Effector CD8-positive, alpha-beta T cell (primary cell): ENCODE measurements around the gene CALCB.
"Not testable (repeated sequence)": the region's sequence is repeated elsewhere in the genome, so short reads cannot be mapped to it uniquely, and the experiment has no call there.

ENCODE experiments used
- DNase-seq: peaks from one replicate; lab custom pipeline; 2025; lab: John Stamatoyannopoulos, UW
- total RNA-seq, 4 experiments: gene quantifications; one replicate each; lab custom pipeline; 2026; lab: John Stamatoyannopoulos, UW

CALCB gene, protein sequence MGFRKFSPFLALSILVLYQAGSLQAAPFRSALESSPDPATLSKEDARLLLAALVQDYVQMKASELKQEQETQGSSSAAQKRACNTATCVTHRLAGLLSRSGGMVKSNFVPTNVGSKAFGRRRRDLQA
- 0.54 to 2.1 (median 1.5) reads per million in 4 experiments for total RNA-seq

DNA sequence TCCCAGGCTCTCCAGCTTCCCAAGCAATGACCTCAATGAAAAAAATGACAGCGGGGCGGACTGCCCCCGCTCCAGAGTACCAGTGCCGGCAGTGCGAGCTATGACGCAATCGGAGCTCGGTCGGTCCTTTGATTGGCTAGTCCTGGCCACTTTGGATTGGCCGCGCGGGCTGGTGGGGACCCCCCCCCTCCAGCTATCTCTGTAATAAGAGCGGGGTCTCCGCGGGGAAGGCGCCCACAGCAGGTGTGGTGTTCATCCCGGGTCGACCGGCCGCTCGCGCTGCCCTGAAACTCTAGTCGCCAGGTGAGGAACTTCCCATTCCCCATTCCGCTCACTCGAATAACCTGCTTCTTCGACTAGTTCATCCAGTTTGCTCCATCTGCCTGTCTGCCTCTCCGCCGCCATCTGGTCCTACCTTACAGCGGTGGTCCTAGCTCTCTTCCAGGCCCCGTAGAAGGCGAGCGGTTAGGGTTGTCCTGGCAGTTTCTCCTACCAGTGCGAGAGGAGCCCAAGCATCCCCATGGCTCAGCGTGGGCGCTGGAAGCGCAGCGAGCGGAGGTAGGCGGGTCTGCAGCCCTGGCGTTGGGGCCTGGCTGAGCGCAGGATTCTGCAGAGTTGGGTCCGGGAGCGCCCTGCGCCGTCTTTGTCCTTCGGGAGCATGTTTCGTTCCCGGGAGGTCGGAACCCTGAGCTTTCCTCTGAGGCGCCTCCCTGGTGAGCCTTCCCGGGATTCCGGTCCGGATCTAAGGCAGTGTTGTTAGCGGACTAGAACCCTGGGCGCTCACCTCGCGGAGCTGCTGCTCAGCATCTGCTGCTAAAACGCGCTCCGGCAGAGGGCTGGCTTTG, at the start of gene CALCB:
CALCB (plus strand) TSS at position 233 of the 845 bp plus-strand sequence. CDS start 1,126 bp downstream, outside the sequence.
- no peak for DNase-seq

DNA sequence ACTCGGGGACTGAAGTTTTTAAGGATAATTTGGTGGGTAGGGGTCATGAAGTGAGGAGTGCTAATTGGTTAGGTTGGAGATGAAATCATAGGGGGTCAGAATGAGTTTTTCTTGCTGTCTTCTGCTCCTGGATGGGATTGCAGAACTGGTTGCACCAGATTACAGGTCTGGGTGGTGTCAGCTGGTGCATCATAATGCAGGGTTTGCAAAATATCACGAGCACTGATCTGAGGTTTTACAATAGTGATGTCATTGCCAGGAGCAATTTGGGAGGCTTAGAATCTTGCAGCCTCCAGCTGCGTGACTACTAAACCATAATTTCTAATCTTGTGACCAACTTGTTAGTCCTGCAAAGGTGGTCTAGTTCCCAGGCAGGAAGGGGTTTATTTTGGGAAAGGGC, 46.4 kb upstream of the CALCB start:
- no peak for DNase-seq

GRCh38 chr11:15027956-15028355, 45.4 kb upstream of the CALCB start:
- no peak for DNase-seq

DNA sequence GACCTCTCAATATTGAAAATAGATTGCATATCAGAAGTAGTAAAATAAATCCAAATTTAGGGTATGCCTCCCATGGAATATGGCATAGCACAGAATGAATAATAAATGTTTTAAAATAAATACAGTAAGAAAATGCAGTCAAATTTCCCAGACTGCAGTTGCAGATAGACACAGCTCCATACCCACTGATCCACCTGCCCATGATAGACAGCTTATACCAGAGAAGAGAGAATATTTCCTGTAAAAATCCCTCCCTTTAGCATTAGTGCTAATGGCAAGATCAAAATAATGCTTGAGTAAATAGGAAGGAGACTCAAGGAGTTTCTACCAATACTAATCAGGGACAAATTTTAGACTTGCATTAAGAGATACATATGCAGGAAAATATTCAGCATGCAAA, 45.0 kb upstream of the CALCB start:
- DNase-seq, result no peak

DNA sequence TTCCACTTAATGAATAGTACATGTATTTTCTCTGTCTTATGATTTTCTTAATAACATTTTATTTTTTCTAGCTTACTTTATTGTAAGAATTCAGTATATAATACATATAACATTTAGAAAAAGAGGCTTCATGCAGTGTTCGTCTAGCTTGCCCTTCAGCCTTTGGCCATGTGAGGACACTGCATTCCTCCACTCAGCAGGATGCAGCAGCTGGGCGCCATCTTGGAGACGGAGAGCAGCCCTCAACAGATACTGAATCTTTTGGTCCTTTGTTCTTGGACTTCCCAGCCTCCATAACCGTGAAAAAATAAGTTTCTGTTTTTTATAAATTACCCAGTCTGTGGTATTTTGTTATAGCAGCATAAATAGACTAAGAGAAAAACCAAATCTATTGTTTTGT, 41.4 kb upstream of the CALCB start:
- not testable (repeated sequence) for DNase-seq

DNA sequence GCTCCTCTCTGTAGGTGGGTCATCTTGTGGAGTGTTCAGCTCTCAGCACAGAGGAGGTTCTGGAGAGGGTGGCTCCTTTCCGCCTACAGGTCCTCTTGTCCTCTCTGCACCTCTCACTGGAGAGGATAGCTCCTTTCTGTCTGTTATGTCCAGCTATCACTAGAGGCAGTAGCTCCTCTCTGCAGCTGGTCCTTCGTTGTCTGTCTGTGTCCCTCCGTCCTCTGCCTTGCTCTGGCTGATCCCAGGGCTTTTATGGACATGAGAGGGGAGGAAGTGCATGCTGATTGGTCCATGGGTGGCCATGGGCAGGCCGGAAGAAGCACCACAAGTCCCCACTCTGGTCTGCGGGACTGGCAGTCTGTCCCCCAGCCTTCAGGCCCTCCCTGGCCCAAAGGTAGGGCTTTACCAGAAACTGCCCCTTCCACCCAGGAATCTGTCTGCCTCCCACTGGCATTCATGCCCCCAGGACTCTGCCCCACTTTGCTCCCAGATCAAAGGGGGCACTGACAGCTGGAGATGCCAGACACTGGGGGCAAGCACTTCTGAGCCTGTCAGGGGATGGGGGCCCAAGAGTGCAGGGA, 38.6 kb upstream of the CALCB start:
- no peak for DNase-seq

- DNase-seq, result no peak
These were observed 38.1 kb upstream of the CALCB start for GRCh38 chr11:15035283-15035682.

- DNase-seq, result no peak
These were observed 34.4 kb upstream of the CALCB start for GRCh38 chr11:15038963-15039362.

- no peak for DNase-seq
These were observed 28.2 kb upstream of the CALCB start for GRCh38 chr11:15045209-15045608.

GRCh38 chr11:15045891-15046290, 27.5 kb upstream of the CALCB start:
- no peak for DNase-seq

DNA sequence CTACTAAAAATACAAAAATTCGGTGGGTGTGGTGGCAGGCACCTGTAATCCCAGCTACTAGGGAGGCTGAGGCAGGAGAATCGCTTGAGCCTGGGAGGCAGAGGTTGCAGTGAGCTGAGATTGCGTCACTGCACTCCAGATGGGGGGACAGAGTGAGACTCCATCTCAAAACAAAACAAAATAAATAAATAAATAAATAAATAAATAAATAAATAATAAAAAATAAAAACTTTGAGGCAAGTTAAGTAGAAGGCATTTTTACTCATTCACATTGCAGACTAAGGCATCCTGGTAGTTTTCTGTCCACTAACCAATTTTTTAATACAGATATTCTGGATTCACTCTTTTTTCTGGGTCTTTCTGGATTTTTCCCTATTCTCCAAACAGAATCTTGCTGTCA, 26.7 kb upstream of the CALCB start:
- not testable (repeated sequence) for DNase-seq

DNA sequence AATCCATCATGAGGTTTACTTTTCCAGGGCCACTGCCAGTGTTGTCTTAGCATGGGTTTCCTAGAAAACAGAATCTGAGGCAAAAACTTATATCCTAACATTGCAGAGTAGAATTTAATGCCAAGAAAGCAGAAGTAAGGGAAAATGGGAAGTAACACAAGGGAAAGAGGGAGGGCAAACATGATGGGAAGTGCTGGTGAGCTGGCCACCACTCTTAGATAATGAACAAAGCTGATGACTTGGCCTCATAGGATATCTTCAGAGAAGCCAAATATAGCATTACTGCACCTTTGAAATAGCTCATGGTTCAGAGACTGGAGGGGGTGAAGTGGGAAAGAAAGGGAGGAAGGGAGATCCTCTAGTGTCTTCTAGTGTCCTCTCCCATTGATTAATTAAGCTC, 24.8 kb upstream of the CALCB start:
- no peak for DNase-seq

DNA sequence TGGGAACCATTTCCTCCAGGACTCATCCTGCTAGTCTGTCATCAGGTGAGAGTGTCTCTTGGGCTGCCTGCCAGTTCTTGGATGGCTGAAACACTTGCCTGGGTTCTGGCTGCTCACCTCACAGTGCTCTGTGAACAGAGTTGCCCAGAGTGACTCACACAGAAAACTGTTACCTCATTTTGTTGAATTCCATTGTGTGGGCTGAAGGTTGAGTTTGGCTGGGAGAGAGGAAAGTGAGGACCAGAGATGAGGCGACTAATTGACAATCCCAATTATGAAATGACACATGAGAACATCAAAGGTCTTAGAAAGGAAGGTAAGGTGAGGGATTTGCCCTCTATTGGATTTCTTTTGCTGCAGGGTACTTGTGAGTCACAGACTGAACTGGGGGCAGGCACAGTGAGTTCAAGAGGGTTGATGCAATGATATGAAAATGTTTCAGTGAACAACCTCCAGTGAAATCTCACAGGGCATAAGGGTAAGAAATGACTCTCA, 20.2 kb upstream of the CALCB start:
- no peak for DNase-seq

- no peak for DNase-seq
These were observed 17.6 kb upstream of the CALCB start for GRCh38 chr11:15055620-15056356.

DNA sequence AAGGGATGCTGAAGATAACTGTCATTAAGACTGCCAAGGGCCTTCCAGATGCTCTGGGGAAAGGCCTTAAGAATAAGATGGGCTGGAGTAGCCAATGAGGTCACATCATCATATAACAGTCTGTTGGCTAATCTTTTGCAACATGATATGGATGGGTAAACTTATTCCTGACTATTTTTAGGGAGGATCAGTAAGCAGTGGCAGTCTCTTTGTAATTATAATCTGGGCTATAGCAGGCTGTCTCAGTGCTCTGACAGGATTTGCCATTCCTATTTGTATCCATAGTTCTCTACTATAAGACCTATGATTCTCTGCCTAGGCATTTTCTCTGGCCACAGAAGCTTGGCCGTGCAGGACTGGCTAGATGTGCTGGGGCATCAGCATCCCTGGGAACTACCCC, 16.1 kb upstream of the CALCB start:
- no peak for DNase-seq

DNA sequence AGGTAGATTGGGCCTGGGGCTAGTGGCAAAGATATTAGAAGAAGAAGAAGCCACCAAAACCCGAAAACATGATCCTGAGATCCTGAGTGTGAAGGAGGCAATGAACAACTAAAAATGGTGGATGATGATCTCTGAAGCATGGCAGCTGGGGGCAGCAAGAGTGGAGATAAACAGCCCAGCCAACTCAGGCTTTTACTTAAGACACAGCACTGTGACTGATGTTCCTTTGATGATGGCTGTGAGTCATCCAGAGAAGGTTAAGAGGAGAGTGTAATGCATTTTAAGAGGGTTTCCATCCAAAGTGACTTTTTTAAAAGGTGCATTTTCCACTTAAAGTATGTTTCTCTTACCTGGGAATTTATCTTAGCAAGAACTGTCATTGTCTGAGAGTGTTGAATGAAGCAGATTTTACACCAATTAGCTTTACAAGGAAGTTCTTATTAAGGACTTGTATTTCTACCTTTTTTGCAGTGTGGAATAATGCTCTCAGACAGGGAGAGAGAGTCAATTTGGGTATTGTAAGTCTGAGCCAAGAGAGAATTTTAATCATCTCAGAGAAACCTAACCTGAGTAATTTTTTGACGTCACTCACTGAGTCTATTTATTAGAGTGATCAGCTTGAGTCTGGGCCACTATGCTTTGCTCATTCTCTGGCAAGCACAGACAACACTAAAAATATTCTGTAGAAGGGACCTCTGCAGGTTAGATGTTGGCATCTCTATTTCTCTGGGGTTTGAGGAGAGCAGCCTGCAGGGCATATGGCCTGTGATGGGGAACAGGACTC, 14.1 kb upstream of the CALCB start:
- no peak for DNase-seq

GRCh38 chr11:15062599-15062998, 10.8 kb upstream of the CALCB start:
- DNase-seq, result no peak

GRCh38 chr11:15069751-15070150, 3.6 kb upstream of the CALCB start:
- not testable (repeated sequence) for DNase-seq

DNA sequence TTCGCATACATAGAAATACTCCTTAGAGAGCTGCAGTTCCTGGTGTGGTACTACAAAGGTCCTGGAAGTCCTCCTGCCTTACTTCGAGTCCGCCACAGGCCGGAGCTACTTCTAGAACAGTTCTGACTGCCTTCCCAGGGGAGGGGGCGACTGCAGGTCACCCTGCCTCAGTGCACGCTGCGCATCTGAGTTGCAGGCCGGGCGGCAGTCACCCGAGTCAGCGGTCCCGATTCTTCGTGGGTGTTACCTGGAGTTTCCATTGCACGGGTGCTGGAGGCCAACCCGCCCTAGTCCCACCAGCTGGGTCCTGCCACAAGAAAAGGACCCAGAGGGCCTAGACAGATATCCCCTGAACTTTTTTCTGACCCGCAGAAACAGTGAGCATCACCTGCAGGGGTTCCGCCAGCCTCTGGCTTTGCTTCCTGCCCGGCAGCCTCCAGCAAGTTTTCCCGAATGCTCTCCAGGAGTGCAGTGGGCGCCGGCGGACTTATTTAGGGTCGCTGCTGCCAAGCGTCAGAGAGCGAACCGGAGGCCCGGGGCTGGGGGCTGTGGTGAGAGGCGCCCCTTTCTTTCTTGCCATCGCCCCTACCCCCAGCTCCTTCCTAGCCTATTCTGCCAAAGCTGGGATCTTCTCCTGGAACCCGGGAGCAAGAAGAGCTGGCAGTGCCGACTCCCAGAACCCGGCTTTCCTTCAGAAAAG, 1.7 kb upstream of the CALCB start:
- no peak for DNase-seq

GRCh38 chr11:15072551-15073143, 746 bp upstream of the CALCB start:
- no peak for DNase-seq
